ENCODE measurements around the gene EPHA7. TPM values are rescaled to one million over a fixed set of nuclear protein-coding genes. Genes with fewer than 3 reads are reported as not detected.

EPHA7 gene
- total and polyA plus RNA-seq, 7 donors = 0.01 to 0.75 (median 0.10) TPM

- 71 to 79% (median 76%) methylated on average over 2 of the region's 2 CpGs for WGBS, 3 donors
- no peak for ATAC-seq
- H3K4me3 ChIP-seq = no peak overlapping the region
Measured at GRCh38 chr6:93319304-93319703, 100.1 kb downstream of the EPHA7 start.

GRCh38 chr6:93318121-93318520 is 101.2 kb downstream of the EPHA7 start:
- DNase-seq (no peak), ATAC-seq (no peak)
- H3K4me1 ChIP-seq = no peaks in the 10 kb centered on the region
- H3K27ac ChIP-seq = no peak overlapping the region
- H3K27me3 ChIP-seq (ENCODE audit: insufficient read depth in 3 of 3, low read length in 2 of 3) = peaks cover 0 to 3% (median 0%) of the 10 kb centered on the region in 3 donors
- intact Hi-C loops (cut with DNase I) = no loop called here
- H3K9me3 ChIP-seq = no peaks in the 10 kb centered on the region
- no peak overlapping the region for H3K4me3 ChIP-seq
- H3K36me3 ChIP-seq (ENCODE audit: insufficient read depth in 1 of 2, low read depth in 1 of 2) = no peaks in the 10 kb centered on the region
- TF ChIP-seq CTCF (IDR thresholded peaks at IDR 0.05) = no peak
- WGBS, 3 donors = 73 to 80% (median 79%) methylated on average over 1 of the region's 1 CpG

More at GRCh38 chr6:93319304-93319703, 100.1 kb downstream of the EPHA7 start:
- Histone ChIP-seq H3K36me3 (ENCODE audit: insufficient read depth in 1 of 2, low read depth in 1 of 2) (no peaks in the 10 kb centered on the region), H3K9me3 (no peaks in the 10 kb centered on the region), H3K4me1 (no peaks in the 10 kb centered on the region), H3K27ac (no peak overlapping the region), H3K27me3 (ENCODE audit: insufficient read depth in 3 of 3, low read length in 2 of 3) (peaks cover 0 to 3% (median 0%) of the 10 kb centered on the region in 3 donors)
- DNase-seq = no peak
- intact Hi-C loops (cut with DNase I) = no loop called here
- TF ChIP-seq CTCF (IDR thresholded peaks at IDR 0.05) = no peak

- no peak for ATAC-seq
- H3K36me3 ChIP-seq (ENCODE audit: insufficient read depth in 1 of 2, low read depth in 1 of 2) = no peaks in the 10 kb centered on the region
- H3K27ac ChIP-seq = no peak overlapping the region
- H3K4me3 ChIP-seq = no peak overlapping the region
- no peak for DNase-seq
- no peaks in the 10 kb centered on the region for H3K4me1 ChIP-seq
- TF ChIP-seq CTCF (IDR thresholded peaks at IDR 0.05) = no peak
- peaks cover 0 to 3% (median 0%) of the 10 kb centered on the region in 3 donors for H3K27me3 ChIP-seq (ENCODE audit: insufficient read depth in 3 of 3, low read length in 2 of 3)
- H3K9me3 ChIP-seq = no peaks in the 10 kb centered on the region
- intact Hi-C loops (cut with DNase I) = no loop called here
Measured at GRCh38 chr6:93317592-93317991, 101.8 kb downstream of the EPHA7 start.

- DNase-seq (no peak), ATAC-seq (no peak)
- Histone ChIP-seq H3K27ac (no peak overlapping the region), H3K36me3 (ENCODE audit: insufficient read depth in 1 of 2, low read depth in 1 of 2) (no peaks in the 10 kb centered on the region), H3K9me3 (no peaks in the 10 kb centered on the region), H3K27me3 (ENCODE audit: insufficient read depth in 3 of 3, low read length in 2 of 3) (no peaks in the 10 kb centered on the region), H3K4me3 (no peak overlapping the region), H3K4me1 (no peaks in the 10 kb centered on the region)
- no peak for TF ChIP-seq CTCF (IDR thresholded peaks at IDR 0.05)
- intact Hi-C loops (cut with DNase I) = no loop called here
- 63 to 73% (median 64%) methylated on average over 5 of the region's 5 CpGs for WGBS, 3 donors
Measured at GRCh38 chr6:93307505-93308409, 111.6 kb downstream of the EPHA7 start.
